Body of pancreas (tissue), 4 donors: ENCODE measurements around the gene DOC2A.

ENCODE experiments used
- CTCF ChIP-seq, 7 experiments: fragments of 450-650 bp in 4 of 7; fragments of 200-600 bp in 3 of 7; sonication (generic) in 3 of 7; IDR thresholded peaks; one replicate each; pipeline ENCODE4 v1.5.1; 2016 to 2019; ENCODE audit warnings: antibody characterized with exemption in 7 of 7
- POLR2A ChIP-seq, 3 donors: fragments of 450-650 bp; IDR thresholded peaks; one replicate each; pipeline ENCODE4 v1.6.1; 2016; ENCODE audit warnings: antibody characterized with exemption in 3 of 3, mild to moderate bottlenecking in 2 of 3

GRCh38 chr16:30030011-30030685 lies 19.3 kb upstream of the DOC2A start:
- no peak for TF ChIP-seq CTCF (IDR thresholded peaks at IDR 0.05)
- no peak for TF ChIP-seq POLR2A (IDR thresholded peaks at IDR 0.05)
